Renal pelvis (tissue), 4 donors: ENCODE results near the gene TSPEAR. TPM values are rescaled to one million over a fixed set of nuclear protein-coding genes. Genes with fewer than 3 reads are reported as not detected.
"Not testable (repeated sequence)": the region's sequence is repeated elsewhere in the genome, so short reads cannot be mapped to it uniquely, and the experiment has no call there.

Source experiments
- DNase-seq: peaks from one replicate; pipeline ENCODE4 v3.0.0-alpha.2; 2013
- polyA plus RNA-seq, 3 donors: library from polyadenylated mRNA; unstranded; fragments of 120-200 nt; gene quantifications; one replicate each; pipeline ENCODE4 v1.2.1, GENCODE V29; 2013; ENCODE audit not compliant: insufficient read length in 3 of 3

The TSPEAR gene
- polyA plus RNA-seq, 3 donors, result 0.95 to 1.1 (median 1.0) TPM

GRCh38 chr21:44684077-44684476 lies 27.3 kb downstream of the TSPEAR start:
- no peak for DNase-seq

GRCh38 chr21:44682580-44683151 lies 28.7 kb downstream of the TSPEAR start:
- no peak for DNase-seq

- DNase-seq, result no peak
These were observed 29.4 kb downstream of the TSPEAR start, which contains the start of gene KRTAP12-1 for GRCh38 chr21:44681861-44682579. Gene KRTAP12-1, minus strand, starts transcription at chr21:44682163. Its CDS starts 40 bp downstream, at chr21:44682123.

- no peak for DNase-seq
These were observed 30.2 kb downstream of the TSPEAR start for GRCh38 chr21:44681152-44681551.

GRCh38 chr21:44677881-44678280 lies 33.5 kb downstream of the TSPEAR start:
- DNase-seq, result no peak

- no peak for DNase-seq
These were observed 39.5 kb downstream of the TSPEAR start for GRCh38 chr21:44671911-44672310.

- DNase-seq, result no peak
These were observed 40.5 kb downstream of the TSPEAR start for GRCh38 chr21:44670642-44671432.

GRCh38 chr21:44667612-44668011 lies 43.8 kb downstream of the TSPEAR start:
- DNase-seq, result no peak

GRCh38 chr21:44666401-44667320 lies 44.7 kb downstream of the TSPEAR start, which contains the start of gene KRTAP12-2:
Gene KRTAP12-2, minus strand, starts transcription at chr21:44666927. Its CDS starts 41 bp downstream, at chr21:44666886.
- no peak for DNase-seq

GRCh38 chr21:44664691-44665090 lies 46.7 kb downstream of the TSPEAR start:
- no peak for DNase-seq

- not testable (repeated sequence) for DNase-seq
These were observed 49.8 kb downstream of the TSPEAR start for GRCh38 chr21:44661567-44661966.

GRCh38 chr21:44658913-44659595 lies 52.3 kb downstream of the TSPEAR start:
- no peak for DNase-seq

GRCh38 chr21:44658541-44658910 lies 52.8 kb downstream of the TSPEAR start:
- no peak for DNase-seq

GRCh38 chr21:44657635-44658540 lies 53.5 kb downstream of the TSPEAR start, which contains the start of gene KRTAP12-3:
Gene KRTAP12-3, plus strand, starts transcription at chr21:44657932. Its CDS starts 48 bp downstream, at chr21:44657980.
- DNase-seq, result no peak

GRCh38 chr21:44656868-44657267 lies 54.5 kb downstream of the TSPEAR start:
- no peak for DNase-seq

GRCh38 chr21:44654576-44655175 lies 56.7 kb downstream of the TSPEAR start, which contains the start of gene KRTAP12-4:
Gene KRTAP12-4, minus strand, starts transcription at chr21:44654659. Its CDS starts 45 bp downstream, at chr21:44654614.
- DNase-seq, result no peak

GRCh38 chr21:44653656-44654575 lies 57.5 kb downstream of the TSPEAR start:
- DNase-seq, result no peak

GRCh38 chr21:44653123-44653522 lies 58.2 kb downstream of the TSPEAR start:
- DNase-seq, result no peak
